Suppressor macrophage treated with lipopolysaccharide for 4 hours (primary cell): ENCODE results near the gene PTPRD.

Source experiments
- DNase-seq: peaks from one replicate; pipeline ENCODE4 v3.0.0-alpha.2; 2020

The PTPRD gene

DNA sequence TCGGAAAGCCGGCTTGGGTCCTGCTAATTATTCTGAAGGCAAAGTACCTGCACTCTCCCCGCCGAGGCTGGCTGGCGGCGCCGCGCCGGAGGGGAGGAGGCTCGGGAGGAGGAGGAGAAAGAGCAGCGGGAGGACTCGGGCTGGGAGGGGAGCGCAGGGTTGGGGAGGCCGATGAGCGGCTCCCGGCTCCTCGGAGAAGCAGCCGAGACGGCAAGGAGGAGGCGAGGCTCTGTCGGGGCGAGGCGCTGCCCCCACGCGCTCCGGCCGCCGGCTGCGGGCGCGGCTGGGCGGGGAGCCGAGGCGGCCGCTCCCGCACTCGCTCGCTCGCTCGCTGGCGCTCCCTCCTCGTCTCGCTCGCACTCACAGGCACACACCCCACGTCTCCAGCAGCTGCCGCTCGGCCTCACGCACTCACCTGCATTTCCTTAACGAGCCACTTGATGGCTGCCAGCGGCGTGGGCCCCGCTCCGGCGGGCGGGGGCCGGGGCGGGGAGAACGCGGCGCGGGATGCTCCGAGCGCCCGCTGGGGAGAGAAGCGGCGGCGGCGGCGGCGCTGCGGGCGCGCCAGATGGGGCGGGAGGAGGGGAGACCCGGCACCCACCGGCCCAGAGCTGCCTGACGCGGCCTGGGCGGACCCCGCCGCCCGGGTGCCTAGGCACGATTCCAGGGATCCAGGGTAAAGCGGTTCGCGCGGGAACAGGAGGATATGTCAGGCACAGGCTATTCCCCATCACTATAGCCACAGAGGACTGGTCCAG is at the start of gene PTPRD:
Gene PTPRD, minus strand, starts transcription at position 362 of the 758 bp plus-strand sequence.
- DNase-seq = no peak

DNA sequence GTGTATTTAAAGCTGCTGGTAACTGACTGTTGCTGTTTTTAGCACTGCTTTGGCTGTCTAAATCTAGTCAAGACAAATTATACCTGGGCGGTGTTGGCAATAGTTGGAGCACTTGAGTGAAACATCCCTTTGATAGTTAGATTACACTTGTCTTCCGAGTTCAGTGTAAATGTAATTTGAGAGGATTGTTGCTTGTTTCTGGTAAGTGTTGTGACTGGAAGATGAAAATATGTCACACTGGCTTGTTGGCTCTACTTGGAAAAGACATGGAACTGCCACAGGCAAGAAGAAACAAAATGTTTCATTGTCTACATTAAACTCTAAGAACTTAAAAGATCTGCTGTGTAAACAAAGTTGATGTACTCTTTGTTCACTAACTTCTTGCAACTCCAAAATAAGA is 49.2 kb upstream of the PTPRD start:
- DNase-seq = no peak

DNA sequence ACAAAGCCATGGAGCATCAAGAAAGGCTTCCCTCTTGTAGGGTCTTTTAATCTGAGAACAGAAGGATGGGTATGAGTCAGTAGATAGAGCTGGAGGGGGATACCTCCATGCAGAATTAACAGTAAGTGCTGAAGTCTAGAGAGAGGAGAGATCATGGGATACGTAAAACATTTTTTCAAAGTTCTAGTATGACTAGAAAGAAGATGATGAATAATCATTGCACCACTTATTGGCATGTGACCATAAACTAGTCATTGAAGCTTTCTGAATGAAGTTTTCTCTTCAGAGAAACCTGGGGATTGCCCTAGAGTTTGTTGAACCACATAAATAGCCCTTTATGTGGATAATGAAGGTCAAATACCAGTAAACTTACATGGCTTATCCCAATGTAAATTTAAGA is 48.6 kb upstream of the PTPRD start:
- no peak for DNase-seq

DNA sequence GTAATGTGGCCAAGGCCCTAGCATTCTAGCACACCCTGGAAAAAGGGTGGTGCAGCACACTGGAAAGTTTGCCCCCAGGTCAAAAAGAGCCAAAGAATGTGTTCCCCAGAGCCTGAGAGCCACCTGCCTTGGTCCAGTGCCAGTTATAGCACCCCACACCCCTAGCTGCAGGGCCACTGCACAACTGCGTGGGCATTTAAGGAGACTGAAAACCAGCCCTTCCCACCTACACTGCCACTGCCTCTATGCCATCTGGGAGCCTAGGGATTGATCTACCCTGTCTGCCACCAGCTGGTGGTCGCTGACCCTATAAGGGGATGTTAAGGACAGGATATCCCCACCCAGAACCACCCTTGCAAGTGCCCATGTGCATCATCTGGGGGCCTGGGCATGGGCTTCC is 38.2 kb upstream of the PTPRD start:
- no peak for DNase-seq

DNA sequence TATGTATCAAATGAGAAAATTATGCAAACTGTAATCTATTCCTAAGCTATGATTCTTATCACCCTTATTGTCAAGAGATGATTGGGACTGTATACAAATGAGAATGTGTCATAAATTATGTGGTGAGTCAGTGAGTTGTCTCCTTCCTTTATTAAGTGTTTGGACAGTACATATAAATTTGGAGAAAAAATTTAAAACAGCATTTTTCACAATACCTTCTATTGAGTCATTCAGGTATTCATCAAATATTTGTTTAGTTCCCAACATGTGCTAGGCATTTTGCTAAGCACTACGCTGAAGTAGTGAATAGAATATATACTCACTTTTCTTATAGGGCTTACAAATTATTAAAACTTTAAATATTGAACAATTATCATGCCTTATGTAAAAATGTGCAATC is 36.3 kb upstream of the PTPRD start:
- no peak for DNase-seq

DNA sequence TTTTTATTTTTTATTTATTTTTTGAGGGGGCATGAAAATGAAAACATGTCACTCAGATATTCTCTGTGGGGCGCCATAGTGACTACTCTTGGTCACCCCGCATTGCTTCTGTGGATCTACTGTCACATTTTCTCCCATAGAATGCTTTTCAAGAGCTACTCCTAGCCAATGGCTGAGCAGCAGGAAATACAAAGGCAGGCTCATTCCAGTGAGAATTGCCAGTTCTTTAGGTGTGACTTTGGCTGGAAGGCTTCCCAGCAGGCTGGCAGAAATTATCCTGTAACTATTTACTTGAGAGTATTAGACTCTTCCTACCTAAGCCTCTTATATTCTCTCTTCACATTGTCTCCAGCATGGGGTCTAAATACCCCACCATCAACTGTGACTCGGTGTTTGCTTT is 21.0 kb upstream of the PTPRD start:
- no peak for DNase-seq

DNA sequence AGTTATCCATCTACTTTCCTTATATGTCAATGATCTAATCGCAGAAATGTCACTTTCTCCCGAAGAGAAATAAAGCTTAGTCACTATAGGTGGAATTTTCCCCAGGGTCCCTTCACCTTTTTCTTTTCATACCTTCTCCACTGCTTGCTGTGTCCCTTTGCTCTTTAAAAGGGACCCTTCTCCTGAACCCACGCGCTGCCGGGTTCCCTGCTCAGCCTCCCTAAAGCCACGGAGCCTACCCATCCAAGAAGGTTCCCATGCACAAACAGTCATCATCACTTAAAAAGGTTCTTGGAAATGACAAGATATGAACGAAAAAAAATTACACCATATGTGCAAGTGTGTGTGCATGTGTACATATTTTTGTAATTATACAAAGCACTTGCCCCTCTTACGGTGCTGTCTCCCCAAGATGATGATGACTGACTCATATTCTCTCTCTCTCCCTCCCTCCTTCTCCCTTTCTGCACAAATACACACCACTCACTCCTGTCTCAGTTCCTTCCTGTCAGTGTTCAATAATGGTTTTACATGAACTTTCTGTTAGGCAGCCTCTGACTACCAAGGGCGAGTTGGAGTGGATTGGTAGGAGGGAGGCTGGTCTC is 1.5 kb upstream of the PTPRD start:
- no peak for DNase-seq

DNA sequence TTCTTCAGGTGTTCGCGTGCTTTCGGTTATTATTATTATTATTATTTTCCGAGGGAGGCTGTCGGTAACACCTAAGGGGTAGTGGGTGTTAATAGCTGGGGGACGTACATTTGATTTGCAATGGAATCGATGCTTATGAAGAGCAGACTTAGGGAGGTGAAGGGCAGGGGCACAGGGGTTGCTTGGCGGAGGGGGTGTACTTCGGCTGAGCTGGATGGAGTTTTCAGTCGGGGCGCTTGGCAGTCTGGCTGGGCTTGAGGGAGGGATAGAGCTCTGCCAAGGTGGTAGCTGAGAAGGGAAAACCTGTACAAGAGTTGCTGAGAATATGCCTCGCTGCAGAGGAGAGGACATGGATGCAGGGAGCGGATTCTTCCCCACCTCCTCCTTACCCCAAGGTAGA is 617 bp upstream of the PTPRD start:
- DNase-seq = no peak

DNA sequence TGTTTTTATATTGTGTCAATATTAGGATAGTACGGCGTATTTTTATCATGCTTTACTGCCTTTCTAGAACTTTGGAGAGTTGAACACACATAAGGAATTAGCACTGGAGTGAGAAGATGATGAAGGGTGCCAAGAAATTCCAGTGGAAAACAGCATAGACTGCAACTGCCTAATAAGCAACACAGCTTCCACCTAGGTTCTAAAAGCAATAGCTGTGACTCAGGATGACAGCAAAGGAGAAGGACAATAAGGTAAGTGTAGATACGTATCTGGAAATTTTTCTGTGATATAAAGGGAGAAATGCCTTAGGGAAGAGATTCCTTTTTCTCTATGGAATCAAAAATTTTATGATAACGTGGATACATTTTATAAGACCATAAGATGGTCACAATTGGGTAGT is 7.4 kb downstream of the PTPRD start:
- no peak for DNase-seq

DNA sequence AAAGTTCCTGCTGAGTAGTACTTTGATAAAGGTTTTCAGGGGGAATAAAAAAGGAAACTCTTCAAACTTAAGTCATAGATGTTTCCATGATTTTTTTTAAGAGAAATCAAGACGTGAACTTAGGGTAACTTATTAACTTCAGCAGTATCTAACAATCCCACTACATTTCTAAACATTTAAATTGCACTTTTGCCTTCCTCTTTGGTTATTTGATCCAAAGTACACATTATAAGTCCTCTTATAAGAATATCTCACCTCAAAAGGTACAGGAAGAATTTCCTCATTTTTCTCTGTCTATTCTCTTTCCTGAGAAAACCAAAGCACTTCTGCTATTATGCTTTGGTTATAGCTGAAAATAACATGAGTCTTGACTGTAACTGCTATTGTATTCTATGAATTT is 7.9 kb downstream of the PTPRD start:
- DNase-seq = no peak

DNA sequence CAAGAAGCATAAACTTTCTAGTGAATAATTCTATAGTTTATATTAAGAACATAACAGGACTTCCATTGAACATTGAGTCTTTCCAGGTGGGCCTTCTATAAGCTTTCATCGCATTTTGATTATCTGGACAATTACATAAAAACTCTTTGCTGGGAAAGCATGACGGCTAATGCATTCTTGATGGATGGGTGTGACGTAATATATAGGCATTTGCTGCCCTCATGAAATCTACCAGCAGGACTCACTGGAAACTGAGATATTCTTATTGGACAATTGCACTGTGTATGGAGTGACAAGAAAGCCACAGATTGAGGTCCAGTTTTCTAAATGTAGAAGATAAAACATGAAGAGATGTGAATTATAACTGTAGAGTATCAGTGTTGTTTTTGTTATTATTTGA is 15.0 kb downstream of the PTPRD start:
- DNase-seq = no peak

DNA sequence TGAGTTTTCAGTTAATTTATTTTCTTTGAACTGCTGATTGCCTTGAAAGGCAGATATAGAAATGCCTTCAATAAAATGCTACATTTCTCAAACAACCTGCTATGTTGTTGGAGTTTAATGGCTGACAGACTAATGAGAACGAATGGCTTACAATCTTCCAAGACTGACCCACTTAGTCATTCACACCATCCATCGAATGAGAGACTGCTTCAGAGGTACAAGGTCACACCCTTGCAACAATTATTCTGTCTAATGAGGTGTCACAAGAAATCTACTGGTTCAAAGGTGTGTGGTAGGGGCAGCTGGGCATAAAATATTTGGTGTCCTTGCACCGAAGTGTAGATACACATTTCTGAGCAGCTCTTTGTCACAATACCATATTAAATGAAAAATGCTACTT is 18.3 kb downstream of the PTPRD start:
- no peak for DNase-seq

DNA sequence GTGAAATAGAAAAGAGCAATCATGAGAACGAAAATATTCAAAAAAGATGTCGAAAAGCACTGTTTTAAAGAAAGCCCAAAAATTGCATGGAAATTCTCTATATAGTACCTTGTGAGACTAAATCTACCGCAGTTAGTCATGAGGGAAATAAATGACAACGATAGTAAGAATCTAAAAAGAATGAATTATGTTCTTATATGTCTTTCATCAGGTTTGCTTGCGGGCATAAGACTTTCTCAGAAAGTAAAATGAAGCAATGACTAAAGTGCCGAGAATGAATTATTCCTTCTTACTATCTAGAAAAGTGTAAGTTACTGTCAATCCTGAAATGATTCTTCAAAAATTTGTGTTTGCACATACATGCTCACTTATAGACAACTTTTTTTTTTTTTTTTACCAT is 26.4 kb downstream of the PTPRD start:
- DNase-seq = no peak

DNA sequence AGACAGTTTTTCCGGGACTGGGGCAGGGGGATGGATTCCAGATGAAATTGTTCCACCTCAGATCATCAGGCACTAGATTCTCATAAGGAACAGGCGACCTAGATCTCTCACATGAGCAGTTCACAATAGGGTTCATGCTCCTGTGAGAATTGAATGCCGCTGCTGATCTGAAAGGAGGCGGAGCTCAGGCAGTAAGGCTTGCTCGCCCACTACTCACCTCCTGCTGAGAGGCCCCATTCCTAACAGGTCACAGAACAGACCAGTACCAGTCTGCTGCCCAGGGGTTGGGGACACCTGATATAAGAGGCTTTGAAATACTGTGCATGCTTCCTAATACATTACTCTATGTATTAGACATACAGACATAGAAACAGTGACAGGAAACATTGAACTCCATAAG is 41.1 kb downstream of the PTPRD start:
- no peak for DNase-seq

DNA sequence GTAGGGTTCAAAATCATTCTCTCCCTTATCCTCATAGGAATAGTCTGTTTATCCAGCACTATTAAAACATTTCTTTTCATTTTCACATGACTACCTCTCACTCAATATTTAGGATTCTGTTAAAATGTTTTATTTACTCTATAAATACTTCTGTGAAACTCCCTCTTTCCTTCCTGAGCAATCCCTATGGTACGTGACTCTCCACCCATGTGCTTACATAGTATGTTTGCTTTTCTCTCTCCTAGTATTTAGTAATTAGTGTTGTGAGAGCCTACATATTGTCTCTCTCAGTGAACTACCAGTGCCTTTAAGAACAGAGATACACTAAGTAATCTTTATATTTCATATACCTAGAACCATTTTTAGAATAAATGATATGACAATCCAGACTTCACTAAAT is 46.0 kb downstream of the PTPRD start:
- no peak for DNase-seq

DNA sequence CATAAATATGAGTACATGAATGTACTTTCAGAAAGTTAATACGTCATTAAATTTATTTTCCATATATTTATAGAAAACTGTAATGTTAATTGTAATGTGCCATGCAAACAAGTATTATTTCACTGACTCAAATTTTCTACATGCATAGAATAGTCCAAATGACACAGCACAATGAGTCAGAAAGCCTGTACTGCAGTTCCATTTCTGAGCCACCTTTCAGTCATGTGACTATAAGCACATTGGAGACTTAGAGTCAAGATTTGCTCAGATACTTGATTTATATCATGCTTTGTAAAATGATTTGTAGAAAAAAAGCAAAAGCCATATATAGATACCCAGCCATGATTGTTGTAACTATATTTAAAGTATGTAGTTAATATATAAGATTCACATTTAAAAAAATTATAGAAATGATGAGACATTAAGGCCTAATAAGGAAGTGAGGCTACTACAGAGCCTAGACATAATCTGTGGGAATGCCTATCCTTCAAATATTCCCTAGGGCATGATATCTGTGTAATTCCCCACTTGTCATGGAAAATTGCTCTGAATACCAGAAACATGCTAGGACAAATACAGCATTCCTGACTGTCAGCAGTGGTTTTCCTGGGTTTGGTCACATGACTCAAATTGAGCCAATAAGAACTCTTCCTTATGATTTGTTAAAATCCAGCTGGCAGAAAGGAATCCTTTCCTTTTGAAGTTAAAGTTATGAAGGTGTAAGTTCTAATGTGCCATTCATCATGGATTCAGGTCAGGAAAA is 50.0 kb downstream of the PTPRD start:
- no peak for DNase-seq

DNA sequence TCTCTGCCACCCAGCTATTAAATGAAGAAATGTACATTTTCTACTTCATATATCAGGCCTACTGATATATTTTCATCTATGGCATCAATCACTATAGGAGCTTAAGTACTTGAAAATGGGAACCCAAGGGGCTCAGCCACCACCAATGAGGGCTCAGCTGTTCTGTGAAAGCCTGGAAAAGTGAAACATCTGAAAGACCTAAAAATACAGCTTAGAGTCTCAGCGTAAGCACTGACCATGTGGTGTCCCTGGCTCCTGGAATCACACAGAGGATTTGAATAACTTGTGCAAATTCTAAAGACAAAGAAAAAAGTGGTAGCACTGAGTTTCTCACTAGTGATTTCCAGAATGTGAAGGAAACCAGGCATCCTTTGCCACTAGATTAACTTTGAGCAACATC is 64.5 kb downstream of the PTPRD start:
- DNase-seq = no peak

DNA sequence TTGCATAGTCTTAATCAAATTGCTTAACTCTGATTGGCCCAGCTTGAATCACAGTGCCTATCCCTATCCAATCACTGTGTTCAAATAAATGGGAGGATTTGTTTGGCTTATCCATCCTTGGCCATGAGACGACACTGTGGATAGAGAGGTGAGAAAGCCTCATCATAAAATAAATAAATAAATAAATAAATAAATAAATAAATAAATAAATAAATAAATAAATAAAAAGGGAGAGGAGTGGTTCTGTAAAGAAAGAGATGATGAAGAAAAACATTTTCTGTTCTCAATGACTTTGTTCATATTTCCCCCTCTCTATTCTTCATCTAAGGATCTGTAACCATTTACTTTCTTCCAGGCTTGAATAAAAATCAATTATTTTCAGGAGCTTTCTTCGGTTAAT is 74.7 kb downstream of the PTPRD start:
- DNase-seq = no peak

DNA sequence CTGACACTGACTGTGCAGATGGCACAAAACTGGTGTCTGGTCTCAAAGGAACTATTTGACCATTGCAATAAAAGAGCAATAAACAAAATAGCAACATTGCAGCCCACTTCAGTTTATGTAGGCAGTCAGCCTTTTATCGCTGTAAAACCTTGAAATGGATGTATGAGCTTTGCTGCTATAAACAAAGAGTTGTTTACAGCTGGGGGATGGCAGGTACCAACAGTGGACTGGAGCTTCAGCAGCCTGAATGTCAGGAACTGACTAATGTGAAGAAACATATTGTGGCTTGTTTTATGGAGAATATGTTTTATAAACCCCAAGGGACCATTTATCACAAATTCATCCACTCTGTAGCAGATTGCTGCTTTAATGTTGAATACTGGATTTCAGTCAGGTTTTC is 78.0 kb downstream of the PTPRD start:
- no peak for DNase-seq

DNA sequence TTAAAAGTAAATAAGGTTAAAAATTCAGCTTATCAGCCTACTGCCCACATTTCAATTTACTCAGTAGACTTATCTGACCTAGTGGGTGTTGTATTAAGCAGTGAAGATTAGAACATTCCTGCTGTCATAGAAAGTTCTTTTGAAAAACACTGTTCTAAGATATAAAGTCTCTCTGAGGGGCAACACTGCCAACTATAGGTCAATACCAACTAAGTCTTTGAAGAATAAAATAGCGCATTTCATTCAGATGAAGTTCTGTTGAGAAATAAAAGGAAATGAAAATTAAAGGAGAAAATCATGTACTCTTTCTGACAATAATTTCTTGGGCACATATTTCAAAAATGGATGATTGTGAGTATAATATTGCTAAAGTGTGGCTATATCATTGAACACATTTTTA is 86.8 kb downstream of the PTPRD start:
- DNase-seq = no peak

DNA sequence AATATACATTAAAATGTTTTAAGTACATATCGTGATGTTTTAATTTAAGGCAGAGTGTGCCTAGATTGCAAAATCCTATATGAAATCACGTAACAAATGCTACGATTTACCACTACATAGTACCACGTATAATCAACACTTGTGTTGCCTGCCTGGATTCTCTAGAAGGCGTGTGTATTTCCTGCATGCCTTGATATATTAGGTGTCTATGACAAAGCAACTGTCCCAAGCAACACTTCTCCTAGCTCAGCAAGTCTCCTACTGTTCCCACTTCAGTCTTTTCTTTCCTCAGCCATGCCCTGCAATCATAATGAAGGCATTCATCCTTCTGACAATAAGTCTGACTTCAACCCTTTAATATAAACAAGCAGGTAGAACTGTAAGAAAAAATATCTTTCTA is 89.6 kb downstream of the PTPRD start:
- DNase-seq = no peak

DNA sequence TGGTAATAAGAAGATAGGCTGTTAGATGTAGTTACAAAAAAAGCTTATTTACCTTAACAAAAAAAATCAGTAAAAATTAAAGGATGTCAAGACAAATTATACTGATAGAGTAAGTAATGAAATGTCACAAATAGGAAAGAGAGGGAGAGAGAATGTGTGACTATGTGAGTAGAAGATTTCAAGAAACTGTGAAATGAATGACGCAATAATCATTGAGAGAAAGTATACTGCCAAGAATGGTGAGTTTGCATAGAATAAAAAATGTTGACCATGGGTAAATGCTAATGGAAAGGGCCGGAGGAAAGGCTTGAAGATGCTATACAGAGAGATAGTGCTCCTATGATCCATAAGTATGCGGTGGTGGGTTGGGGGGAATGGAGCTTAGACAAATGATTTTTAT is 100.7 kb downstream of the PTPRD start:
- DNase-seq = no peak

DNA sequence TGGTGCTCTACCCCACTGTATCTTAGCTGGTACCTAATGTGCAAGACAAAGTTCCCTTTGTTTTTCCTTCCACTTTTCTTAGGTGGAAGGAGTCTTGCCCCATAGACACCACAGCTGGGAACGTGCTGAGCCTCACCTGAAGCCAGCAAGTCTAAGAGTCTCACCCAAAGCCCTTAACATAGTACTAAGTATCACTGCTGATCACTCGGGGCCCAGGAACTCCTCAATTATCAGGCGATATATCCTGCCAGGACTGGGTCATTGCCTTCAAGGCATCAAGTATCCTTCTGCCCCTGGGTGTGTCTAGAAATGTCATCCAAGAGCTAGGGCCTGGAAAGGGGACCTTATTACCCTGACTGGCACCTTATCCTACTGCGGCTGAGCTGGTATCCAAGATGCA is 123.9 kb downstream of the PTPRD start:
- DNase-seq = no peak

DNA sequence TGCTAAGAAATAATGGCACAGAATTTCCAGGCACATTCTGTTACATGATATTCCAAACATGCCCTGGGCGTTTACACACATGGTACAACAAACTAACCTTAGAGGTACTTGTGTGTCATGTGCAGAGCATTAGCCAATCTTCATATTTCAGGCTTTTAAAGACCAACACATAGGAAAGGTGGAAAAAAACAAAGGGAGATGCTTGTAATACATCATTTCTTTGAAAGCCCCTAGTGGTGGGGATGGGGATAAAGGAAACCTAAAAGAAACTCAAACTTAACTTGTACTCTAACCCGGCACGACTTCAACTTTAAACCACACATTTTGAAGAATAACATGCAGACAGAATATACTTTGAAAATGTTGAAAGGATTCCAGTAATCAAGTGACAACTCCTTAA is 133.6 kb downstream of the PTPRD start:
- no peak for DNase-seq
